ENCODE data around the gene FRA10AC1. TPM values are rescaled to one million over a fixed set of nuclear protein-coding genes. Genes with fewer than 3 reads are reported as not detected.
"Not testable (repeated sequence)": the region's sequence is repeated elsewhere in the genome, so short reads cannot be mapped to it uniquely, and the experiment has no call there.

FRA10AC1 gene
- total RNA-seq, 1 experiment from 2014 or later, result 1.8 TPM

DNA sequence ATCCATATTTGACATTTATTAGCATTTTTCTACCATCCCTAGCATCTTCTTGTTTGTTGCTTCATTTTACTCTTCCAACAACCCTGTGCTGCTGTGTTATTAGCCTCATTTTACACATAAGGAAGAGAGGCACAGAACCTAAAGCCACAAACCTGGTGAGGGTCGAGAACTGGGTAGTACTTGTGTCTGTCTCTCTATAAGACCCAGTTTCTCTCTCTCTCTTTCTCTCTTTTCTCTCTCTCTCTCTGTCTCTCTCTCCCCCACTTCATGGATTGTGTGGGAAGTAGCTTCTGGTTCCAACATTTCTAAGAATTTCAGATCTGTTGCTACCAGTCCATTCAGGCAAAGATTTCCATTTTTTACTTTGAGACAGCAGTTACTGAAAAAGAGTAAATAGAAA, 1.4 kb upstream of the FRA10AC1 start:
- DNase-seq (ENCODE audit: low spot score), result no peak

DNA sequence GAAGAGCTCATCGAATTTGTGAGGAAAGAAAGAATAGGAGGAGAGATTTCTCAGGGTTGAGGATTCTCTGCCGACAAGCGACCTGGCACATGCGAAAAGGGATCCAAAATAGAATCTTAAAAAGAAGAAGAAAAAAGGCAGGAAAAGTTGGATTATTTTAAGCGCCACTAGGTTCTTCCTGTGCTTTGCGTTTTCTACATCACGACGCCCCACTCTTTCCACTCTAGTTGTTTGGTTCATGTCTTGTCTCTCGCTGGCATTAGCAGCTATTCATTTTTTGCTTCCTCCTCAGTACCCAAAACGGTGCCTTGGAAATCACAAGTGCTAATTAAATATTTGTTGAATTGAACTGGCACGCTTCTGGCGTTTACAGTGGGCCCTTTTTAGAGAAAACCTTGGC, 674 bp upstream of the FRA10AC1 start:
- no peak for DNase-seq (ENCODE audit: low spot score)

DNA sequence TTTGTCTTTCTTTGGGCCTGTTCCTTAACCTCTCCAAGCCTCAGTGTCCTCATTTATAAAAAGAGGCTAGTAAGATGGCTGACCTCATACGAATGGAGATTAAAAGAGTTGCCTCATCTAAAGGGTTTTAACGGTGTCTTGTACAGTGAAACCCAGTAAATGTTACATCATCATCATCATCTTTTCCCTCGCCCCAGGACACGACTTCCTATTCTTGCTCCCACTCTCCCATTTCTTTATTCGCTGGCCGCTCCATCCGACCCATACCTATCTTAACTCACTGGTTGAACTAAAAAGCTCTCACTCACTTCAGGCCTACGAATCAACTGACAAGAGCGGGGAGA, 554 bp downstream of the FRA10AC1 start:
- DNase-seq (ENCODE audit: low spot score), result no peak

DNA sequence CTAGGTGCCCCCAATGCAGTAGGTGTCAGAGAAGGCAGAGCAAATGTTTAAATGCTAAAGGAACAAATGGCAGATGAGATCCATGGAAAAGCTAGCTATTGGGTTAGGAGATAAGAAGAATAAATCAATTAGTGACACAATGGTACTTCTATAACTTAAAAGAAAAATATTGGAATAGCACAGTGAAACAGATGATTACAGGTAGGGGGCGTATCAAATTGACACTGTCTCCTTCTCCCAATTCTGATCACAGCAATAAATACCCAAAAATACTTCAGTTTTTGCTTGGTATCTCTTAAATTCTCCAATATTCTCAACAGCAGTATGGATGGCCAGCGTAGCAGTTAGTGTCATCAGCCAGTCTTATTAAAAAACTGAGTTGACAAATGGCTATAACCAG, 5.2 kb downstream of the FRA10AC1 start:
- DNase-seq (ENCODE audit: low spot score), result no peak

DNA sequence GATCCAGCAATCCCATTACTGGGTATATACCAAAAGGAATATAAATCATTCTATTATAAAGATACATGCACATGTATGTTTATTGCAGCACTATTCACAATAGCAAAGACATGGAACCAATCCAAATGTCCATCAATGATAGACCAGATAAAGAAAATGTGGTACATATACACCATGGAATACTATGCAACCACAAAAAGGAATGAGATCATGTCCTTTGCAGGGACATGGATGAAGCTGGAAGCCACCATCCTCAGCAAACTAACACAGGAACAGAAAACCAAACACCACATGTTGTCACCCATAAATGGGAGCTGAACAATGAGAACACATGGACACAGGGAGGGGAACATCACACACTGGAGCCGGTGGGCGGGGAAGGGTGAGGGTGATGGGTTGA, 5.8 kb downstream of the FRA10AC1 start:
- DNase-seq (ENCODE audit: low spot score), result not testable (repeated sequence)

DNA sequence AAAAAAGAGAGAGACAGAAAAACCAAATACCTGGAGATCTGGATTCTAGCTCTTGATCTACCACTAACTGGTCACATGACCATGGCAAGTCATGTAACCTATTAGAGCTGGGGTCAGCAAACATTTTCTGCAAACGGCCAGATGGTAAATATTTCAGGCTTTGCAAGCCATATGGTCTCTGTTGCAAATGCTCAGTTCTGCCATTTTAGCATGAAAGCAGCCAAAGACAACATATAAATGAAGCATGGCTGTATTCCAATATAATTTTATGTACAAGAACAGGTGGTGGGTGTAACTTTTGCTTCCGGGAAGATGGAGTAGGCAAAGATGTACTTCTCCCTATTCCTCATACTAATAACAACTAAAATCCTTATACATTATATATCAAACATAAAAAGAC, 6.7 kb downstream of the FRA10AC1 start:
- DNase-seq (ENCODE audit: low spot score), result no peak

DNA sequence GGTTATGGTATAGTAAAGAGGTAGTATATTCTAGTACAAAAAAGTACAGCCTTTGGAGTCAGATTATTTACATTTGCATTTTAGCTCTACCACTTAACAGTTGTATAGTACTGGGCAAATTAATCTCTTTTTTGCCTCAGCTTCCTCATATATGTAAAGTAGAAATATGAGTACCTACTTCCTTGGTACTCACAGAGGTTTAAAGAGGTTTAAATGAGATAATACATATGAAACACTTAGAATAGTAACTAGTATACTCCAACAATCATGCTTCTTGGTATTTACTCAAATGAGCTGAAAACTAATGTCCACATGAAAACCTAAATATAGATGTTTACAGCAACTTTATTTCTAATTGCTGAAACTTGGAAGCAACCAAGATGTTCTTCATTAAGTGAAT, 14.7 kb downstream of the FRA10AC1 start:
- DNase-seq (ENCODE audit: low spot score), result no peak

DNA sequence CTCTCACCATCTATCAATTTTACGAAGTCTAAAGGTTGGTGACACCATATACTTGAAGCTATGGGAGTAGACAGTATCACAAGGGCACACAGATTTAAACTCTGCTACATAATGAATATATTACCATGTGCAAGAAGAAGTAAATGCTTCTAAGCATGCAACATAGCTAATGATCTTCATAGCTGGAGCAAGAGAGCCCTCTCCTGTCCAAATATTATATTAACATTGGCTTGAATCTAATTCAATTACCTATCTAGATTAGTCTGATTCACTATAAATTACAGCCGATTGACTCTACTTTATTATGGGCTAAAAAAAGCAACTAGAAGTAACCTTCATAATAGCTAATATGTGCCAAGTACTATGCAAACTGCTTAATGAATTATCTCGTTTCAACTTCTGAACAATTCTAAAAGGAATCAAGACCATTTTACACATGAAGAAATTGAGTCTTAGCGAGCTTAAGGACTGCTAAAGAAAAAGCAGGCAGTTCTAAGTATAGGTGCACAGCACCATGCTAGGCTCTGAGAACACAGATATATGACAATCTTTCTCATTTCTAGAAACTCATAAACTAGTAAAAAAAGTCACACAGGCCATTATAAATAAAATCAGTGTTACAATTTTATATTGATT, 21.9 kb downstream of the FRA10AC1 start:
- peak; percentile 89 for DNase-seq (ENCODE audit: low spot score)

DNA sequence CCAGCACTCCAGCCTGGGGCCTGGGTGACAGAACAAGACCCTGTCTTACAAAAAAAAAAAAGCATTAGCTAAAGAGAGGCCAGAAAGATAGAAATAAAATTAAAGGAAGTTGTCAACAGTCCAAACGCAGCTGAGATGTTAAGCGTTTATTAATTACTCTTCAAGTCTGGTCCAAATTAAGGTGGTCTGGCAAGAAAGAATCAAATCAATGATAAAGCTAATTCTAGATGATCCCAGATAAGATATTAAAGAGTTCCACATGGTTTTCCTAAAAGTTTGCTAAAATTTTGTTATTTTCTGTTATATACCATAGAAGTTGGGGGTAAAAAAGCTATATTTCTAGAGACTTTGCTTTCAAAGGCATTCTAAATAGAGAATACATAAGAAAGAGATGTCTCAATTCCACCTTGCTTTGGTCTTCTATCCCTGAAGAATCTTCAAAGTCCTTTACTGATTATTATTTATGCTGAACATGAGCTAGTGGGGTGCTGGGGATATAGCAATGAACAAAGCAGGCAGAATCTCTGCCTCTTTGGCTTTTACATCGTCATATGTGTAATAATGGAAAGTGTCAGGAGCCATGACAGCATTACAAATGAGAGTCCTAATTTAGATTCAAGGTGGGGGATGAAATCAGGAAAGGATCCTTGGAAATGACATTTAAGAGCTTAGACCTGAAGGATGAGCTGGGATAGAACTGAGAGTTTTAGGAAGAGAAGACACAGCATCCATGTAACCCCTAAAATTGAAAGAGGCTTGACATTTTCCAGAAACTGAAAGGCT, 23.4 kb downstream of the FRA10AC1 start:
- DNase-seq (ENCODE audit: low spot score), result no peak

DNA sequence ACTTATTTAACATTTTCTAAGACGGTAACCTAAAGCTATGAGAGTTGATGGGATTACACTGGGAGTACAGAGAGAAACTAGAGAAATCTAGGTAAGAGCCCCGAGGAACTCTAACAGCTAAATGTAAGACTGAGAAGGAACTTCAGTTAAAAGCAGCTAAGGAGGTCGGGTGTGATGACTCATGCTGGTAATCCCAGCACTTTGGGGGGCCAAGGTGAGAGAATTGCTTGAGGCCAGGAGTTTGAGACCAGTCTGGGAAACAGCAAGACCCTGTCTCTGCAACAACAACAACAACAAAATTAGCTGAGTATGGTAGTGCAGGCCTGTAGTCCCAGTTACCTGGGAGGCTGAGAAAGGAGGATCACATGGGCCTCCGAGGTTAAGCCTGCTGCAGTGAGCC, 24.0 kb downstream of the FRA10AC1 start:
- DNase-seq (ENCODE audit: low spot score), result no peak

DNA sequence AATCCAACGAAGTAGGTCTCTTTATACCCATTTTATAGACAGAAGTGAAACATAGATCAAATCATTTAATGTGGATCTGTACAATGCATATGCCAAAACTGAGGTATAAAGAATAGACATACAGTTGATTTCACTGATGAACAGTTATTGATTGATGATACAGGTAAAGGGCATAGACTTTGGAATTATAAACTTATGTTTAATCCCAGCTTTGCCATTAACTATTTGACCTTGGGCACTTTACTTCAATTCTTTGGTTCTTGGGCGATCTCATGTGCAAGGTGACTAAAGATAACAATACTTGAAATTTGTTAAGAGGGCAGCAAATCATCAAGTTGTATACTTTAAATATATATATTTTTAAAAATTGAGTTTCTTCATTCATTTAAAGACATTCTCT, 28.6 kb downstream of the FRA10AC1 start:
- DNase-seq (ENCODE audit: low spot score), result no peak

DNA sequence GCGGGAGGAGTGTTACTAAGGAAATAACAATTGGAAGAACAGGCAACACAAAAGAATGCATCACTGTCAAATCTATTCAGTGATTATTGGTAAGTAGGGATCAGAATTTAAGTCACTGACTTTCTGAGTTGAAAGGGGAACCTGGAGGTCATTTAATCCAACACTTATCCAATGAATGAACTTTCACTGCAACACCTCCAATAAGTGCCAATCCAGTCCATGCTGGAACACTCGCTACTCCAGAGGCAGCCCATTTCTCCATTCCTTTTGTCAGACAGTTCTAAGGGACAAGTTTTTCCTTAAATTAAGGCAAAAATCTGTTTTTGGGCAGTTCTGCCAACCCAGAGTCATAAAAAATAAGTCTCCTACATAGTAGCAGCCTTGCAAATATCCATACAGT, 29.5 kb downstream of the FRA10AC1 start:
- DNase-seq (ENCODE audit: low spot score), result no peak

DNA sequence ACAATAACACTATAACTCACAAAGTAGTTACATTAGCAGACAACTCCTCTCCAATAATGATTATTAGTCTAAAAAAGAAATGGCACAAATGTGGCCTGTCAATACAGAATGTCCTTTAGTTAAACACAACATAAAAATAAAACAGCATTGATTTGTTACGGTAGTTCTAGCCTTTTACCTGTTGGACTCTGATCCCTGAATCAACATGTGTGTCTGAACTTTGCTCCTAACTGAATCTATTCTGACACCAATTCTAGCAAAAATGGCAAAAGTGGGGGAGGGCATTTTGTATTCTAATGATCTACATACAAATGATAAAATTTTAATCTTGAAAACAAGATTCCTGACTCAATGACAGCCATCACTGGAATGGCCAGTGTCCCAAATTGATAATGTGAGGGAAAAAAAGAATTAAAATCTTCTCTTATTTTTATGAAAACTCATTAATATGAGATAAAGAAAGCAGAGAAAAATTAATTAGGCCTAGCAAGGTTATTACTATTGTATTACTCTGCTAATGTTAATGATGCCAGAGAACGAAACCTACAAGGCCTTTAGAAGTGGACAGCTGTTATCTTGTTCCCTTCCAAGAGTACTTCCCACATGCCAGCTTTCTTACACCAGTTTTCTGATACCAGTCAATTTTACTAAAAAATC, 30.2 kb downstream of the FRA10AC1 start:
- DNase-seq (ENCODE audit: low spot score), result no peak

DNA sequence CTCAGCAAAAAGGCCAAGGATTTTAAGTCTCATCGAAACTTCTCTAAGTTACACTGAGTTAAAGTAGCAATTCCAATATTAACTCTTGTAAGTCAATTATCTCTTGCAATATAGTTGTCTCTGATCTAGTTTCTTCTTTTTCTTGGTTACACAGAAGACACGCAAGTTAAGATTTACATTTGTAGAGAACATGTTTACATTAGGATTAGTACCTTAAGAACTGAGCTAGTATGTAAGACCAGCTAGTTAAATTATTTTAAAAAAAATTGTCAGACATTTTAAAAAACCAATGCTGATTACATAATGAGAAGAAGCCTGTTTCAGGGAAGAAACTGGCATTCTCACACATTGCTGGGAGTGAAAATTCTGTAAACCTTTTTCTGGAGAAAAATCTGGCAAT, 31.4 kb downstream of the FRA10AC1 start:
- no peak for DNase-seq (ENCODE audit: low spot score)

DNA sequence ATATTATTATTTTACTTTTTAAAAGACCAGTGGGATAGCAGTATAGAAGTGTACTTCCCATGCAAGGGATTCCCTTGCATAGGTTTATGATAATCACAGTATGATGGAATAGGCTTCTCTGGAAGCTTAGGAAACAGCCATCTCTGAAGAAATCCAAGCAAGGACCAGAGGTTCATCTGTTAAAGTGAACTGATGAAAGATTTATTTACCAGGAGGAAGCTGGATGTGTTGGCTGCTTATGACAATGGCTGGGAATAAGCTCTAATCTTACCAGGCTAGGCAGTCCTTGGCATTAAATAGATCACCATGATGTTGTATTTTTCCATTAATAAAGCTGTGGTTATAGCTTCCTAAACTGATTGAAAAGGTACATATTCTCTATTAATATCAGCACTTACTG, 32.0 kb downstream of the FRA10AC1 start:
- DNase-seq (ENCODE audit: low spot score), result no peak

DNA sequence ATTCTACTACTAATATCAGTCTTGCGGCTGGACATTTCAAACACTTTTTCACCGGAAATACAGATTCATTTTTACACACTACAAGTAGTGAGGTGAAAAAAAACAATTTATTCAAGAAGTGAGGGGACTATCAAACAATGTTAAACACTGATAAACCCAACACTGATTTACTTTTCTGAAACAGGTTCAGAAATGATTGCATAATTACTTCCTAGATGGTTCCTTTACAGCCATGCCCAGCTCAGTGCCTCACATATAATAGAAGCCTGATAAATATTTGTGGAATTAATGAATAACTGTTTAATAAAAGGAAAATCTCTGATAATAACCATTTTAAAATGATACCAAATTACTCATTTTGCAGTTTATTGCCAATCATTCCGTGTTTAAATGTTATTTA, 34.6 kb downstream of the FRA10AC1 start:
- DNase-seq (ENCODE audit: low spot score), result no peak

DNA sequence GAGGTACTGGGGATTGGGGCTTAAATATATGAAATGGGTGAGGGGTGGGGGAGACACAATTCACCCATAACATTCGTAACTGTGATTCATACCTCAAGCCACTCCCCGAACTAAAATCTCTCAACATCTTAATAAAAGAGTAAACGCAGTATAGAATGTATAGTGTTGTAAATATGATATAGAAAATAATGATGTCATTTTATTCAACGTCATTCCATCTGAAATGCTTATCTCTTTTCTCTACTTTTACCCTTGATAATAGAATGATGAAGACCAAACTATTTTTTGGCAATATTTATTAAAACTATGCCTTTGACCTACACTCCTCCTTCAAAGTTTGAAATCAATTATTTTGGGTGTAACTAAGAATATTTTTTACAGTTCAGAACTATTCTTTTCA, 36.4 kb downstream of the FRA10AC1 start:
- no peak for DNase-seq (ENCODE audit: low spot score)

DNA sequence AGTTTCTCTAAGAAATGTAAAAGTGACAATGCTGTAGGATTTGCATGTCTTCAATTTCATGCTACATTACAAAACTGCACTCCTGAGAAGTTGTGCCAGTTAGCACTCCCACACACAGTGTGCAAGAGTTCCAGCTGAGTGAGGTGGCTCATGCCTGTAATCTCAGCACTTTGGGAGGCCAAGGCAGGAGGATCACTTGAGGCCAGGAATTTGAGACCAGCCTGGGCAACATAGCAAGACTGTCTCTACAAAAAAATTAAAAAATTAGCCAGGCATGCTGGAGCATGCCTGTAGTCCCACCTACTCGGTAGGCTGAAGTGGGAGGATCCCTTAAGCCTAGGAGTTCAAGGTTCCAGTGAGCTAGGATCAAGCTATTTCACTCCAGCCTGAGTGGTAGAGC, 44.6 kb downstream of the FRA10AC1 start:
- no peak for DNase-seq (ENCODE audit: low spot score)

DNA sequence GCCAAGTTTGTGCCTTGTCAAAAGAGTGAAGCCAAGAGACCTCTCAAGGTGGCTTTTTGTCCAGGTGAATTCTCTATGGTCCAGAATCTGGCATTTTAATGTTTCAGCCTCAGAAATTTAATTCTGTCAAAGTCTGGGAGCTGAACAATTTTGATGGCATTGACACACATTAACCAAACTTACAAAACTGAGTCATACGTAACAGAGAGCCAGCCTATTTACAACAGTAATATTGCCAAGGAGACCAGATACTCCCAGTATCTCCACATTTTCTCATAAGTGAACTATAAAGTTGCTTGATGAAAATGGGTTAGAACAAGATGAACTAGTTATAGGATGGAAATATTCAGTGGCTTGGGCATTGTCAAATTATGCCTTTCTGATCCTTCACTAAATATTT, 46.2 kb downstream of the FRA10AC1 start:
- no peak for DNase-seq (ENCODE audit: low spot score)

DNA sequence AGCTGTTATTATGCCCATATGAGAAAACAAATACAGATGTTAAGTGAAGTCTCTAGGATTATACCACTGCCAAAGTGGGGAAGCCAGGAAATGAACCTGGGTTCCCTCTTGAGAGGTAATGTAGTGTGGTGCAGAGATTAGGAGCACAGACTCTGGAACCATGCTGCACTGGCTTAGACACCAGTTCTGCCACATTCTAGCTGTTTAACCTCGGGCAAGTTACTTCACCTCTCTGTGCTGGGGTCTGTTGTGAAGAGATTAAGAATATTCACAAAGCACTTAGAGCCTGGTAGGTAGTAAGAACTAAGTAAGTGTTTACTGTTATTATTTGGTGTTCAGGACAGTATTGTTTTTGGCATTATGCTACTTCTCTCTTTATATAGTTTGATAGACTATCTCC, 48.2 kb downstream of the FRA10AC1 start:
- no peak for DNase-seq (ENCODE audit: low spot score)

DNA sequence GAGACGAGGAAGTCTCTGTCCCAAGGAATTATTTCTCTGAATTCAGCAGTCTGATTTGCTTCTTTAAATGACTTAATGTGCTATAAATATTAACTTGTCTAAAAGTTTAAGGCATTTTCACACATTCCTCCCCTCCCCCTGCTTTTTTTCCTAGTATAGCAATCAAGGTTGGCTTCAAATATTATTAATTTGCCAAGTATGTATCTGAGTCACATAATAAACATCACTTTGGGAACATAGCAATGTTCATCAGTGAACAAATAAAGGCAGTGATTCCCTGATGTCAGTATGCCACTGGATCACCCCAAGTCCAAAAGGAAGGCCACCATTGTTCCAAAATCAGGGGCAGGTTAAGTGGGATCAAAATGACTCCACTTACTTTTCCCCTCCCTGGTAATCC, 49.5 kb downstream of the FRA10AC1 start:
- DNase-seq (ENCODE audit: low spot score), result peak; percentile 9

DNA sequence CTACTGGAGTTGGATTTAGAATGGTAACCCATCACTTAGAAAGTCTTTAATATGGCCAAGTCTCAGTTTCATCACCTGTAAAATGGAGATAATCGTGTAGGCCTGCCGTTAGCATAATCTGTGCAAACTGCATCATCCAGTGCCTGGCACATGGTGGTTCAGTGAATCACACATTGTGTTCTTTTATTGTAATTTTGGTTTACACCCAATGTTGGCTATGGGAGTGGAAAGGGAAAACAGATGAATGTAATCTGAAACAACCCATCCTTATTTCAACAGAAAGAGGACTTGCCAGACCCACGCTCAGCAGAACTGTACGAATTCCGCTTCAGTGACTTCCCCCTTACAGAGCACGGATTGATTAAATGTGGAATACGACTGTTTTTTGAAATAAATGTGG, 62.6 kb downstream of the FRA10AC1 start:
- no peak for DNase-seq (ENCODE audit: low spot score)
